ENCODE data around the gene GID4.

DNA sequence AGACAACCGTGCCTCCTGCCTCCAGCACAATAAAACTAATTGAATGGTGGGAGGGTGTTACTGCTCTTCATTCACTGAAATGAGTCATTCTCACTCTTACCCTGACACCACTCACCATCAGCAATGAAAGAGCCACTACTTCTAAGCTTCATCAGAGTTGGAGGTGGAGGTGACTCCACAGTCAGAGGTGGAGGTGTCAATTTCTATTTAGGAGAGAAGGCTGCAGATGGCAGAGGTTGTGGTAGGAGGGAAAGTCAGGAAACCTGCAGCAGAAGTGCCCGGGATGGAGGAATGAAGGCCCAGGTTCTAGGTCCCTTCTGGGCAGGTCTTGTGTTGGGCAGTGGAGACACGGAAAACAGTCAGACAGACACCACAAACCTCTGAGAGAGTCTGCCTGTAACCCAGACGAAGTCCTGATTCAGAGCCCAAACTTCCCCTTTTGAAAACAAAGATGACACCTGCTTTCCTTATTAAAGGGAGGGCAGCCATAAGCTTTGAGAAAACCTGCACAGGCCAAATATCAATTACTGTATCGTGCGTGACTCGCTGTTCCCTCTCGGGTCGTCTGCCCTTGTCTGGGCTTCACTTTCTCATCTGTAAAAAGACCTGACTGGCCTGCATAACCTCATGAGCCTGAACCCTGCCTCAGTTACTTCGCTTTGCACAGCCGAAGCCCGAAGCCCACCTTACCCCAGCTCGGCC lies 908 bp upstream of the GID4 start:
- TF ChIP-seq, protein P1, sequence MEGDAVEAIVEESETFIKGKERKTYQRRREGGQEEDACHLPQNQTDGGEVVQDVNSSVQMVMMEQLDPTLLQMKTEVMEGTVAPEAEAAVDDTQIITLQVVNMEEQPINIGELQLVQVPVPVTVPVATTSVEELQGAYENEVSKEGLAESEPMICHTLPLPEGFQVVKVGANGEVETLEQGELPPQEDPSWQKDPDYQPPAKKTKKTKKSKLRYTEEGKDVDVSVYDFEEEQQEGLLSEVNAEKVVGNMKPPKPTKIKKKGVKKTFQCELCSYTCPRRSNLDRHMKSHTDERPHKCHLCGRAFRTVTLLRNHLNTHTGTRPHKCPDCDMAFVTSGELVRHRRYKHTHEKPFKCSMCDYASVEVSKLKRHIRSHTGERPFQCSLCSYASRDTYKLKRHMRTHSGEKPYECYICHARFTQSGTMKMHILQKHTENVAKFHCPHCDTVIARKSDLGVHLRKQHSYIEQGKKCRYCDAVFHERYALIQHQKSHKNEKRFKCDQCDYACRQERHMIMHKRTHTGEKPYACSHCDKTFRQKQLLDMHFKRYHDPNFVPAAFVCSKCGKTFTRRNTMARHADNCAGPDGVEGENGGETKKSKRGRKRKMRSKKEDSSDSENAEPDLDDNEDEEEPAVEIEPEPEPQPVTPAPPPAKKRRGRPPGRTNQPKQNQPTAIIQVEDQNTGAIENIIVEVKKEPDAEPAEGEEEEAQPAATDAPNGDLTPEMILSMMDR (IDR thresholded peaks at IDR 0.05) = no peak
- no peak for TF ChIP-seq POLR2A (IDR thresholded peaks at IDR 0.05)
